Body of pancreas (tissue), 4 donors: ENCODE measurements around the gene ARRB2. TPM values are rescaled to one million over a fixed set of nuclear protein-coding genes. Genes with fewer than 3 reads are reported as not detected.

Source experiments
- ATAC-seq: fragments of 150-250 bp; one replicate; pipeline ENCODE4 v1.9.1; 2016
- DNase-seq, 4 donors: peaks; one replicate each; pipeline ENCODE4 v3.0.0-alpha.2; 2019
- H3K27ac ChIP-seq, 4 donors: fragments of 200-600 bp; sonication (generic); 1 replicate in 3 of 4; 2 replicates in 1 of 4; pipeline versions ENCODE4 v1.5.1 to v1.6.1; 2016 to 2019; ENCODE audit warnings: mild to moderate bottlenecking in 1 of 4, mixed read lengths in 1 of 4, moderate library complexity in 1 of 4
- H3K27me3 ChIP-seq, 2 donors: fragments of 200-600 bp; sonication (generic); one replicate each; pipeline ENCODE4 v1.6.0; 2016; ENCODE audit warnings: mild to moderate bottlenecking in 1 of 2
- H3K36me3 ChIP-seq, 2 donors: fragments of 200-600 bp; sonication (generic); replicated peaks in 1 of 2; 2 replicates each; pipeline ENCODE4 v1.5.1; 2016; ENCODE audit warnings: low read depth in 2 of 2; ENCODE audit not compliant: insufficient read depth in 1 of 2
- H3K4me1 ChIP-seq: fragments of 200-600 bp; sonication (generic); one replicate; pipeline ENCODE4 v1.6.0; 2016
- H3K4me3 ChIP-seq, 2 donors: fragments of 200-600 bp; sonication (generic); 1 replicate in 1 of 2; 2 replicates in 1 of 2; pipeline ENCODE4 v1.5.1; 2016 to 2019
- H3K9me3 ChIP-seq, 3 donors: fragments of 200-600 bp; sonication (generic); 1 replicate in 2 of 3; 2 replicates in 1 of 3; pipeline ENCODE4 v1.5.1; 2016
- CTCF ChIP-seq, 7 experiments: fragments of 450-650 bp in 4 of 7; fragments of 200-600 bp in 3 of 7; sonication (generic) in 3 of 7; IDR thresholded peaks; one replicate each; pipeline ENCODE4 v1.5.1; 2016 to 2019; ENCODE audit warnings: antibody characterized with exemption in 7 of 7
- POLR2A ChIP-seq, 3 donors: fragments of 450-650 bp; IDR thresholded peaks; one replicate each; pipeline ENCODE4 v1.6.1; 2016; ENCODE audit warnings: antibody characterized with exemption in 3 of 3, mild to moderate bottlenecking in 2 of 3
- WGBS, 2 donors: methylation state at CpG; one replicate each; pipeline ENCODE4 v1.1.5; 2017; 5-methylcytosine and 5-hydroxymethylcytosine counted together
- intact Hi-C: fragments of 100-400 bp; cut with DNase I; formaldehyde crosslinking; loops from one replicate; pipeline ENCODE4 v1.15.1; 2023
- total RNA-seq, 2 donors: library from RNA; depleted of rRNA; stranded (reverse); fragments of >200 nt; gene quantifications; one replicate each; pipeline ENCODE4 v1.1.0, GENCODE V29; 2016

ARRB2 gene
- total RNA-seq, 2 donors from 2014 or later: 12.5 to 13.2 TPM

GRCh38 chr17:4704991-4705390 is 5.4 kb upstream of the ARRB2 start:
- intact Hi-C loops: loop anchor here (10.0 kb wide), 1 partner anchor 190 kb away; the partner anchor contains the start of gene C17orf107

GRCh38 chr17:4706121-4706520 is 4.3 kb upstream of the ARRB2 start:
- WGBS, 2 donors: 80 to 85% methylated on average over 7 of the region's 7 CpGs
- ATAC-seq (no peak), DNase-seq (no peak)
- H3K9me3 ChIP-seq: no peaks in the 10 kb centered on the region
- intact Hi-C loops: loop anchor here (10.0 kb wide), 1 partner anchor 189 kb away; the partner anchor contains the start of gene C17orf107
- H3K4me3 ChIP-seq: no peak overlapping the region
- peaks cover 23% of the 10 kb centered on the region for H3K4me1 ChIP-seq
- H3K36me3 ChIP-seq: no peaks in the 10 kb centered on the region
- no peaks in the 10 kb centered on the region for H3K27me3 ChIP-seq
- no peak overlapping the region for H3K27ac ChIP-seq
- TF ChIP-seq POLR2A (IDR thresholded peaks at IDR 0.05) (no peak), CTCF (IDR thresholded peaks at IDR 0.05) (no peak)

More at GRCh38 chr17:4704991-4705390, 5.4 kb upstream of the ARRB2 start:
- Histone ChIP-seq H3K9me3 (no peaks in the 10 kb centered on the region), H3K27me3 (no peaks in the 10 kb centered on the region), H3K4me1 (peaks cover 20% of the 10 kb centered on the region), H3K4me3 (no peak overlapping the region), H3K36me3 (no peaks in the 10 kb centered on the region), H3K27ac (no peak overlapping the region)
- no peak for DNase-seq
- TF ChIP-seq CTCF (IDR thresholded peaks at IDR 0.05): no peak
- TF ChIP-seq POLR2A (IDR thresholded peaks at IDR 0.05): no peak
- no peak for ATAC-seq
- WGBS, 2 donors: 93 to 96% methylated on average over 15 of the region's 15 CpGs

GRCh38 chr17:4708436-4708835 is 2.0 kb upstream of the ARRB2 start:
- Histone ChIP-seq H3K4me1 (peaks cover 25% of the 10 kb centered on the region), H3K27ac (no peak overlapping the region), H3K9me3 (no peaks in the 10 kb centered on the region), H3K27me3 (no peaks in the 10 kb centered on the region), H3K36me3 (no peaks in the 10 kb centered on the region), H3K4me3 (no peak overlapping the region)
- 58 to 69% methylated on average over 8 of the region's 8 CpGs for WGBS, 2 donors
- intact Hi-C loops: loop anchor here (10.0 kb wide), 1 partner anchor 186 kb away; the partner anchor contains the start of gene C17orf107
- peak in 2 of 4 donors; percentile 32 to 39 for DNase-seq
- no peak for TF ChIP-seq CTCF (IDR thresholded peaks at IDR 0.05)
- peak in 2 of 3 donors; percentile 37 to 38 for TF ChIP-seq POLR2A (IDR thresholded peaks at IDR 0.05)
- ATAC-seq: no peak

GRCh38 chr17:4710693-4711634 is 532 bp downstream of the ARRB2 start:
- 14 to 26% methylated on average over 25 to 51 of the region's 57 CpGs for WGBS, 2 donors
- DNase-seq (peak in 2 of 4 donors; percentile 16 to 41), ATAC-seq (no peak)
- no peaks in the 10 kb centered on the region for H3K27me3 ChIP-seq
- H3K4me1 ChIP-seq: peaks cover 19% of the 10 kb centered on the region
- peak overlapping the region; percentile 35 to 46 for H3K4me3 ChIP-seq
- TF ChIP-seq POLR2A (IDR thresholded peaks at IDR 0.05): no peak
- TF ChIP-seq CTCF (IDR thresholded peaks at IDR 0.05): no peak
- intact Hi-C loops: no loop called here
- no peaks in the 10 kb centered on the region for H3K36me3 ChIP-seq
- H3K27ac ChIP-seq: peak overlapping the region; percentile 73 to 88 (median 84)
- H3K9me3 ChIP-seq: no peaks in the 10 kb centered on the region
